NCI-H1417 treated with DMSO at 0.1 percent for 48 hours (cell line): Measurements from ENCODE around the gene SCN11A.
A peak's percentile ranks its signal among the peaks of the same experiment; 100 is the strongest.

Experiments used
- DNase-seq: peaks from one replicate; lab custom pipeline; 2025; lab: John Stamatoyannopoulos, UW

SCN11A gene

GRCh38 chr3:39051649-39052561 is at the start of gene SCN11A, which contains the start of gene WDR48:
Gene SCN11A, minus strand, starts transcription at chr3:39051944. Its CDS starts 101,582 bp downstream, at chr3:38950362.
Gene WDR48, plus strand, starts transcription at chr3:39052016. Its CDS starts 10 bp downstream, at chr3:39052026.
- peak; percentile 27 for DNase-seq

GRCh38 chr3:39101022-39101689 is 49.4 kb upstream of the SCN11A start:
- no peak for DNase-seq

GRCh38 chr3:39100500-39100886 is 48.7 kb upstream of the SCN11A start:
- DNase-seq = no peak

GRCh38 chr3:39099738-39100499 is 48.2 kb upstream of the SCN11A start:
- DNase-seq = no peak

- DNase-seq = no peak
These were observed 47.5 kb upstream of the SCN11A start for GRCh38 chr3:39099242-39099641.

GRCh38 chr3:39098473-39099000 is 46.8 kb upstream of the SCN11A start:
- no peak for DNase-seq

GRCh38 chr3:39097716-39098472 is 46.1 kb upstream of the SCN11A start:
- DNase-seq = no peak

GRCh38 chr3:39096775-39097174 is 45.0 kb upstream of the SCN11A start:
- DNase-seq = no peak

GRCh38 chr3:39095778-39096177 is 44.0 kb upstream of the SCN11A start:
- no peak for DNase-seq

GRCh38 chr3:39094851-39095677 is 43.3 kb upstream of the SCN11A start:
- DNase-seq = no peak

GRCh38 chr3:39090922-39091321 is 39.2 kb upstream of the SCN11A start:
- no peak for DNase-seq

- DNase-seq = no peak
These were observed 37.1 kb upstream of the SCN11A start for GRCh38 chr3:39088889-39089288.

- DNase-seq = no peak
These were observed 36.7 kb upstream of the SCN11A start for GRCh38 chr3:39088456-39088855.

- DNase-seq = no peak
These were observed 34.4 kb upstream of the SCN11A start for GRCh38 chr3:39086144-39086543.

- no peak for DNase-seq
These were observed 31.0 kb upstream of the SCN11A start for GRCh38 chr3:39082666-39083313.

- DNase-seq = no peak
These were observed 28.3 kb upstream of the SCN11A start for GRCh38 chr3:39080026-39080425.

GRCh38 chr3:39079530-39079929 is 27.8 kb upstream of the SCN11A start:
- no peak for DNase-seq

- no peak for DNase-seq
These were observed 24.2 kb upstream of the SCN11A start for GRCh38 chr3:39075910-39076309.

- no peak for DNase-seq
These were observed 16.8 kb upstream of the SCN11A start for GRCh38 chr3:39068556-39068955.

GRCh38 chr3:39067286-39067685 is 15.5 kb upstream of the SCN11A start:
- DNase-seq = no peak
